SU-DHL-6 (cell line): Measurements from ENCODE around the gene TLCD3B.

Experiments
- EZH2phosphoT487 ChIP-seq: fragments of 200-600 bp; sonication (generic), shearing (Covaris generic); conservative IDR thresholded peaks from 2 replicates; pipeline ENCODE4 v1.6.1; 2018; ENCODE audit warnings: mild to moderate bottlenecking, antibody characterized with exemption, low read length, moderate library complexity, mixed read lengths
- TF ChIP-seq, protein P1 (sequence below): fragments of 200-600 bp; sonication (generic); IDR thresholded peaks from one replicate; pipeline ENCODE4 v1.5.1; 2017; ENCODE audit warnings: antibody characterized with exemption, mild to moderate bottlenecking, low read length, moderate library complexity; ENCODE audit not compliant: insufficient read depth, poor library complexity, severe bottlenecking

GRCh38 chr16:30079480-30079879 lies 48.4 kb upstream of the TLCD3B start:
- TF ChIP-seq, protein P1, sequence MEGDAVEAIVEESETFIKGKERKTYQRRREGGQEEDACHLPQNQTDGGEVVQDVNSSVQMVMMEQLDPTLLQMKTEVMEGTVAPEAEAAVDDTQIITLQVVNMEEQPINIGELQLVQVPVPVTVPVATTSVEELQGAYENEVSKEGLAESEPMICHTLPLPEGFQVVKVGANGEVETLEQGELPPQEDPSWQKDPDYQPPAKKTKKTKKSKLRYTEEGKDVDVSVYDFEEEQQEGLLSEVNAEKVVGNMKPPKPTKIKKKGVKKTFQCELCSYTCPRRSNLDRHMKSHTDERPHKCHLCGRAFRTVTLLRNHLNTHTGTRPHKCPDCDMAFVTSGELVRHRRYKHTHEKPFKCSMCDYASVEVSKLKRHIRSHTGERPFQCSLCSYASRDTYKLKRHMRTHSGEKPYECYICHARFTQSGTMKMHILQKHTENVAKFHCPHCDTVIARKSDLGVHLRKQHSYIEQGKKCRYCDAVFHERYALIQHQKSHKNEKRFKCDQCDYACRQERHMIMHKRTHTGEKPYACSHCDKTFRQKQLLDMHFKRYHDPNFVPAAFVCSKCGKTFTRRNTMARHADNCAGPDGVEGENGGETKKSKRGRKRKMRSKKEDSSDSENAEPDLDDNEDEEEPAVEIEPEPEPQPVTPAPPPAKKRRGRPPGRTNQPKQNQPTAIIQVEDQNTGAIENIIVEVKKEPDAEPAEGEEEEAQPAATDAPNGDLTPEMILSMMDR, result no peak
- TF ChIP-seq EZH2phosphoT487, result no peak
